ENCODE measurements around the gene UGT1A7. TPM values are rescaled to one million over a fixed set of nuclear protein-coding genes. Genes with fewer than 3 reads are reported as not detected.

The UGT1A7 gene
- total RNA-seq, 2 experiments from 2014 or later: not detected

DNA sequence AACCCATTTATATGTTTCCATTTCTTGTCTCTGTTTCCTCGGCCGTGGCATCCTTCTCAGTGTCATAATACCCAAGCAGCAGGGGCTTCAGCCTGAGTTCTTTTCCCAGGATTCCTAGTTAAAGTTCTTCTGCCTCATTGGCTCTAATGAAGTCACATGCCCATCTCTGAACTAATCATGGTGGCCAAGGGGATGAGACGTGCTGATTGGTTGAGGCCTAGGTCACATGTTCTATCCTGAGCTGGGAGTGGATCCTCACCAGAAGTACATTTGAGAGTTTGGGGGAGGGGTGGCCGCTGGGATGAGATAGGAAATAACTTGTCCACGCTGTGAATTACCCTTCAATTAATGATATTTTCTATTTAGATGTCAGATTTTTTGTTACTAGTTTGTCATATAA, 27.2 kb downstream of the UGT1A7 start:
- H3K27me3 Mint-ChIP-seq: peaks cover 35% of the 10 kb centered on the region
- intact Hi-C loops (cut with DNase I, micrococcal nuclease): no loop called here
- Histone ChIP-seq H3K9me3 (ENCODE audit: control insufficient read depth in 1 of 2, insufficient read depth in 1 of 2, low read length in 2 of 2) (peaks cover under 1 to 4% of the 10 kb centered on the region in 2 experiments), H3K4me3 (ENCODE audit: low read length) (no peak overlapping the region), H3K4me1 (ENCODE audit: insufficient read depth, low read length) (no peaks in the 10 kb centered on the region), H3K36me3 (ENCODE audit: insufficient read depth, low read length) (no peaks in the 10 kb centered on the region), H3K27me3 (ENCODE audit: control insufficient read depth in 1 of 2, insufficient read depth in 2 of 2, low read length in 2 of 2) (peaks cover 4 to 6% of the 10 kb centered on the region in 2 experiments), H3K27ac (ENCODE audit: low read depth in 1 of 2, low read length in 2 of 2) (no peak overlapping the region)
- peaks cover 3% of the 10 kb centered on the region for H3K9me3 Mint-ChIP-seq
- ChIA-PET POLR2A (no interaction called here), CTCF (no interaction called here)
- no peak for DNase-seq
- H3K4me3 Mint-ChIP-seq: no peak overlapping the region
- no peak for ATAC-seq (ENCODE audit: poor library complexity)
- H3K4me1 Mint-ChIP-seq (ENCODE audit: low read depth): no peaks in the 10 kb centered on the region
- TF ChIP-seq, protein P1, sequence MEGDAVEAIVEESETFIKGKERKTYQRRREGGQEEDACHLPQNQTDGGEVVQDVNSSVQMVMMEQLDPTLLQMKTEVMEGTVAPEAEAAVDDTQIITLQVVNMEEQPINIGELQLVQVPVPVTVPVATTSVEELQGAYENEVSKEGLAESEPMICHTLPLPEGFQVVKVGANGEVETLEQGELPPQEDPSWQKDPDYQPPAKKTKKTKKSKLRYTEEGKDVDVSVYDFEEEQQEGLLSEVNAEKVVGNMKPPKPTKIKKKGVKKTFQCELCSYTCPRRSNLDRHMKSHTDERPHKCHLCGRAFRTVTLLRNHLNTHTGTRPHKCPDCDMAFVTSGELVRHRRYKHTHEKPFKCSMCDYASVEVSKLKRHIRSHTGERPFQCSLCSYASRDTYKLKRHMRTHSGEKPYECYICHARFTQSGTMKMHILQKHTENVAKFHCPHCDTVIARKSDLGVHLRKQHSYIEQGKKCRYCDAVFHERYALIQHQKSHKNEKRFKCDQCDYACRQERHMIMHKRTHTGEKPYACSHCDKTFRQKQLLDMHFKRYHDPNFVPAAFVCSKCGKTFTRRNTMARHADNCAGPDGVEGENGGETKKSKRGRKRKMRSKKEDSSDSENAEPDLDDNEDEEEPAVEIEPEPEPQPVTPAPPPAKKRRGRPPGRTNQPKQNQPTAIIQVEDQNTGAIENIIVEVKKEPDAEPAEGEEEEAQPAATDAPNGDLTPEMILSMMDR (IDR thresholded peaks at IDR 0.05): no peak
- no peak overlapping the region for H3K27ac Mint-ChIP-seq
- H3K36me3 Mint-ChIP-seq (ENCODE audit: low read depth): no peaks in the 10 kb centered on the region

DNA sequence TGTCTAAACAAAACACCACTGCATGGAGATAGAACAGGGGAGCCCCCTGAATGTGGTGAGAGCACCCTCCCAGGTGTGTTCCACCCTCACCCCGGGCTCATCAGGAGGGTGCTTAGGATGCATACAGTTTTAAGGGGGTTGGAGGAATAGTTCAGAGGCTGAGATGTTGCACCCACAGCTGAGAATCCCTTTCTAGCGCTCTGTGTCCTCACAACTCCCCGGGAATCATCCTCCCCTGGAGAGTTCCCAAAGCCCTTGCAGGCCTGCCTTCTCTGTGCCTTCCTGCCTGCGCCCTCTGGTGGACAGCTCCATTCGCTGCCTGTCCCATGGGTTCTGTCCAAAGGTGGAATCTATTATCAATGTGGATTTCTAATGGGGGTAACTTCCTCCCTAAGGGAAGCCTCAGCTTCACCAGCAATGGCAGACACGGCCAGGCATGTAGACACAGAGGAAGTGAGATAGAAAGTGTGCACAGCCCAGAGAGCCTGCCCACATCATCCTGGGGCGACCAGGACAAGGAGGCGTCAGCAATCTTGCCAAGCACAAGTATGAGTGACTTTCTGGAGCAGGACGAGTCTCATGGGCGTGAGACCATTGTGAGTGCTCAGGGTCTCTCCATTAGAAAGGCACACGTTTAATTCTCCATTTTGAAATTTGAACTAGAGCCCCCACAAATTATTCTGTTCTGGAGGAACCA, 29.8 kb downstream of the UGT1A7 start:
- ChIA-PET CTCF (no interaction called here), POLR2A (no interaction called here)
- Mint-ChIP-seq H3K36me3 (ENCODE audit: low read depth) (no peaks in the 10 kb centered on the region), H3K4me3 (no peak overlapping the region), H3K4me1 (ENCODE audit: low read depth) (no peaks in the 10 kb centered on the region), H3K9me3 (no peaks in the 10 kb centered on the region), H3K27me3 (peaks cover 29% of the 10 kb centered on the region), H3K27ac (no peak overlapping the region)
- Histone ChIP-seq H3K27ac (ENCODE audit: low read depth in 1 of 2, low read length in 2 of 2) (no peak overlapping the region), H3K27me3 (ENCODE audit: control insufficient read depth in 1 of 2, insufficient read depth in 2 of 2, low read length in 2 of 2) (peaks cover 4 to 6% of the 10 kb centered on the region in 2 experiments), H3K4me1 (ENCODE audit: insufficient read depth, low read length) (no peaks in the 10 kb centered on the region), H3K9me3 (ENCODE audit: control insufficient read depth in 1 of 2, insufficient read depth in 1 of 2, low read length in 2 of 2) (no peaks in the 10 kb centered on the region), H3K36me3 (ENCODE audit: insufficient read depth, low read length) (no peaks in the 10 kb centered on the region), H3K4me3 (ENCODE audit: low read length) (no peak overlapping the region)
- DNase-seq: peak; percentile 44 to 73 (median 58)
- TF ChIP-seq, protein P1 (IDR thresholded peaks at IDR 0.05): peak; percentile 78
- intact Hi-C loops (cut with DNase I, micrococcal nuclease): loop anchor here (5.0 to 10.0 kb wide), 4 partner anchors 309 to 949 kb away; no protein-coding TSS in a partner anchor
- ATAC-seq (ENCODE audit: poor library complexity): peak; percentile 62

DNA sequence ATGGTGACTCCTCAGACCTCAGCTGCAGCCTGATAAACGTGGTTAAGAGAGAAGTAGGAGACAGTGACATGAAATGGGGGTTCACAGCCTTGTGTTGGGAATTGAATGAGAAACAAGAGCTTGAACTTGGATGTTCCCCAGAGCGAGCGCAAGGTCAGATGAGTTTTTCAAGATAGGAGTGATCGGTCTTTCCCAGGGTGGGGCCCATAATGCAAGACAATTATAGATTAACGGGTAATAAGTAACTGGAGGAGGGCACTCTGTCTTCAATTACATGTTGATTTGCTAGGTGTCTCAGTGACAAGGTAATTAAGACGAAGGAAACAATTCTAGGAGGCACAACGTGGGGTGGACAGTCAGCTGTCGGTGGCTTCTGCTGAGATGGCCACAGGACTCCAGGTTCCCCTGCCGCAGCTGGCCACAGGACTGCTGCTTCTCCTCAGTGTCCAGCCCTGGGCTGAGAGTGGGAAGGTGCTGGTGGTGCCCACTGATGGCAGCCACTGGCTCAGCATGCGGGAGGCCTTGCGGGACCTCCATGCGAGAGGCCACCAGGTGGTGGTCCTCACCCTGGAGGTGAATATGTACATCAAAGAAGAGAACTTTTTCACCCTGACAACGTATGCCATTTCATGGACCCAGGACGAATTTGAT, 31.0 kb downstream of the UGT1A7 start, which contains the start of gene UGT1A5:
TSS of gene UGT1A5 (plus strand) at position 297 of the 651 bp plus-strand sequence. CDS start at position 382, 85 bp downstream.
- POLR2A ChIA-PET: no interaction called here
- no peak within 1 kb of the TSS for H3K4me3 Mint-ChIP-seq
- intact Hi-C loops (cut with DNase I, micrococcal nuclease): loop anchor here (5.0 to 10.0 kb wide), 4 partner anchors 310 to 950 kb away; no protein-coding TSS in a partner anchor
- no peaks in the 10 kb centered on the region for H3K4me1 Mint-ChIP-seq (ENCODE audit: low read depth)
- CTCF ChIA-PET: no interaction called here
- no peak for ATAC-seq (ENCODE audit: poor library complexity)
- H3K27me3 Mint-ChIP-seq: peaks cover 26% of the 10 kb centered on the region
- H3K27ac Mint-ChIP-seq: no peak within 1 kb of the TSS
- peaks cover 4 to 11% of the 10 kb centered on the region in 2 experiments for H3K27me3 ChIP-seq (ENCODE audit: control insufficient read depth in 1 of 2, insufficient read depth in 2 of 2, low read length in 2 of 2)
- no peaks in the 10 kb centered on the region for H3K9me3 ChIP-seq (ENCODE audit: control insufficient read depth in 1 of 2, insufficient read depth in 1 of 2, low read length in 2 of 2)
- no peaks in the 10 kb centered on the region for H3K36me3 ChIP-seq (ENCODE audit: insufficient read depth, low read length)
- H3K9me3 Mint-ChIP-seq: no peaks in the 10 kb centered on the region
- no peaks in the 10 kb centered on the region for H3K36me3 Mint-ChIP-seq (ENCODE audit: low read depth)
- H3K4me1 ChIP-seq (ENCODE audit: insufficient read depth, low read length): no peaks in the 10 kb centered on the region
- no peak within 1 kb of the TSS for H3K4me3 ChIP-seq (ENCODE audit: low read length)
- H3K27ac ChIP-seq (ENCODE audit: low read depth in 1 of 2, low read length in 2 of 2): no peak within 1 kb of the TSS
- DNase-seq: no peak
- TF ChIP-seq, protein P1 (IDR thresholded peaks at IDR 0.05): no peak
